ENCODE measurements around the gene CHFR.
"Not testable (repeated sequence)": the region's sequence is repeated elsewhere in the genome, so short reads cannot be mapped to it uniquely, and the experiment has no call there.

CHFR gene

DNA sequence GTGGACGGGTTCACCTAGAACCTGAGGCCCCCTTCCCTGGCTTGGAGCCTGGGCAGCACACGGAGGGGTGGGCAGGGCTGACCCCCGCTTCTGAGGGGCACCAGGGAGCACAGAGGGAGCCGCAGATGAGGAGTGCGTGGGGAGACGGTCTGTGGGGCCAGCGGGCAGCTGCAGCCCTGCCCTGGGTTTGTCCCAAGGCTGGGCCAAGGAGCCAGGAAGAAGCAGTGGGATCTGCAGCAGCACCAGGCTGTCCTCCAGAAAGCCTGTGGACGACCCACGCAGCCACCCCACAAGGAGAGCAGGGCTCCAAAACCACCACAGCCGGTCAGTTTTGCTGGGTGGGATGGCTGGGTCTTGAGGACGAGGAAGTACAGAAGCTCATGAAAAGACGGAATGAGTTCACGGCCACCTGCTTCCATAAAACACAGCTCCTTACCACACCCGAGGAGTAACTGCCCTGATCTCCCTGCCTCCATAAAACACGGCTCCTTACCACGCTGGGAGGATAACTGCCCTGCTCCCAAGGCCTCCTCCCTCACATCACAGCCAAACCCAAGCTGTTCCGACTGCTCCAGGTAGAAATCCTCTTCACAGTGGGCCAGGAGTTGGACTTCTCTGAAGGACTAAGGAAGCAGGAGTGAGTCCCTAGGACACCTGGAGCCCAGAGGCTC, 48.9 kb downstream of the CHFR start:
- DNase-seq, result no peak

DNA sequence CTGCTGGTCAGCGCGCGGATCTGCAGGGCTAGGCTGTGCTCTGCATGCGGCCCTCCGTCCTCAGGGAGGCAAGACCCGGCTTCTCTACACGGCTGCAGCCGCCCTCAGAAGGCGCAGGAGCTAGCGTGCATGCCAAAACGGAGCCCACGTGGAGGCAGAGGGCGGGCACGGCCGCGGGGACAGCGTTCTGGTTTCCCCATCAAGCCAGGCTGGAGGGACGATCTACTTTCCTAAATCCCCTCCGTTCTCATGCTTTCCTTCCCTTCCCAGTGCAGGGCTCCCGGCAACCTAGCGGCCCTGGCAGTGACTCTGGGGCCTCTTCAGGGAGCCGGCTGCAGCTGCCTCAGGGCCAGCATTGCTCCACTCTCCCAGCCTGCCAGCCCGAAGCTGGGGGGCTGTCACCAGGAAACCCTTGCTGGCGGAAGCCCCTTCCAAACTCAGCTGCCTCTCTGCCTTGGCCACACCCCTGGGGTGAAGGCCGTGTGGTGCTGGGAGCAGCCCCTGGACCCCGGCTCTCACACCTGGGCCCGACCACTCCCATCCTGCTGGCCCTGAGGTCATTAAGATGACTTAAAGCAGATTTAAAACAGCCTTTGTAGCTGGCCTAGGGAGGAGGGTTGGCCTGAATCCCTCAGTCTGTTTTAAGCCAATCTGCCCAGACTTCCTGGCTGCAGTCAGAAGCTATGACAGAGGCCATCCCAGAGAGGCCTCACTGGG, 49.6 kb downstream of the CHFR start:
- DNase-seq, result no peak

DNA sequence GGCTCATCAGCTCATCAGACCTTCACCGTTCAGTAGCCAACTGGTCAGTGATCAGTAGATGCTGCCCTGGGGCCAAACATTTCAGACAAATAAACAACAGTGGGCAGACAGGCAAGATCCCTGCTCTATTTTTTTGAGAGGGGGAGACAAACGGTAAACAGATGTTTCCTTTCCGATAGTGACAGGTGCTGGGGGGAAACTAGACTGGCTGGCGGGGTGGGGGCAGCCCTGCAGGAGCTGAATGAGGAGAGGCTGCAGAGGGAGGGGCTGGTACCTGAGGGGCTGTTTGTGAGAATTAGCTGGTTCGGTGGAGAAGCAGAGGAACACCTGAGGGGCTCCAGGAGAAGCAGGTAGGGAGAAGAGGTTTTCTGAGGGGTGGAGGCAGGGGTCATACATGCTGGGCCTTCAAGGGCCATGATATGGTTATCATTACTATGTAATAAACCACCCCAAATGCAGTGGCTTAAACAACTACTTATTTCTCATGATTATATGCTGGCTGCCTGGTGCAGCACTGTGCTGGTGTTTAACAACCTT, 50.5 kb downstream of the CHFR start:
- no peak for DNase-seq

DNA sequence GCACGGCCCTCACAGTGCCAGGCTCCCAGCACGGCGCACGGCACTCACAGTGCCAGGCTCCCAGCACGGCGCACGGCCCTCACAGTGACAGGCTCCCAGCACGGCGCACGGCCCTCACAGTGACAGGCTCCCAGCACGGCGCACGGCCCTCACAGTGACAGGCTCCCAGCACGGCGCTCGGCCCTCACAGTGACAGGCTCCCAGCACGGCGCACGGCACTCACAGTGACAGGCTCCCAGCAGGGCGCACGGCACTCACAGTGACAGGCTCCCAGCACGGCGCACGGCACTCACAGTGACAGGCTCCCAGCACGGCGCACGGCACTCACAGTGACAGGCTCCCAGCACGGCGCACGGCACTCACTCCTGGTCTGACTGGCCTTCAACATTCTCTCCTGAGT, 51.2 kb downstream of the CHFR start:
- DNase-seq, result not testable (repeated sequence)

DNA sequence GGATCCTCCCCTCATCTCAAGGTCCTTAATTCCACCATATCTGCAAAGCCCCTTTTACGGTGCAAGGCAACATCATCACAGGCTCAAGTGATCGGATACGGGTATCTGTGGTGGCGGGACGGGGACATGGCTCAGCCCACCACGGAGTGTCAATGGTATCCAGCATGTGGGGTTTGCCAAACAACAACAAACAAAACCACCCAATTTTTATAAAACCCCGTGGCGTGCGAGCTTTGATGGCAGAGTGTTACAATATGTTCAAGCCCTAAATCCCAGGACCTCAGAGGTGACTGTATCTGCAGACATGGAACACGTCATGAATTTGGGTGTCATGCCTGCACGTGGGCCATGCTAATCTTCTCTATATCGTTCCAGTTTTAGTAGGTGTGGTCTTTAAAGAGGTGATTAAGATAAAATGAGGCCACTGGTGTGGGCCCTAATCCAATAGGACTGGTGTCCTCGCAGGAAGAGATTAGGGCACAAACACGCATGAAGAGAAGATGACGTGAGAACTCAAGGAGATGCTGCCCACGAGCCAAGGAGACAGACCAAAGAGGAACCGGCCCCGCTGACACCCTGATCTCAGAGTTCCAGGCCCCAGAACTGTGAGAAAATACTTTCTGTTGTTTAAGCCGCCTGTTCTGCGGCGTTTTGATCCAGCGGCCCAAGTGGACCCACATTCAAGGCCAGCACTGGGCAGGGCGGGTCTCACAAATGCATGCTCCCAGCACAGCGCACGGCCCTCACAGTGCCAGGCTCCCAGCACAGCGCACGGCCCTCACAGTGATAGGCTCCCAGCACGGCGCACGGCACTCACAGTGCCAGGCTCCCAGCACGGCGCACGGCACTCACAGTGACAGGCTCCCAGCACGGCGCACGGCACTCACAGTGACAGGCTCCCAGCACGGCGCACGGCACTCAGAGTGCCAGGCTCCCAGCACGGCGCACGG, 52.1 kb downstream of the CHFR start:
- no peak for DNase-seq

DNA sequence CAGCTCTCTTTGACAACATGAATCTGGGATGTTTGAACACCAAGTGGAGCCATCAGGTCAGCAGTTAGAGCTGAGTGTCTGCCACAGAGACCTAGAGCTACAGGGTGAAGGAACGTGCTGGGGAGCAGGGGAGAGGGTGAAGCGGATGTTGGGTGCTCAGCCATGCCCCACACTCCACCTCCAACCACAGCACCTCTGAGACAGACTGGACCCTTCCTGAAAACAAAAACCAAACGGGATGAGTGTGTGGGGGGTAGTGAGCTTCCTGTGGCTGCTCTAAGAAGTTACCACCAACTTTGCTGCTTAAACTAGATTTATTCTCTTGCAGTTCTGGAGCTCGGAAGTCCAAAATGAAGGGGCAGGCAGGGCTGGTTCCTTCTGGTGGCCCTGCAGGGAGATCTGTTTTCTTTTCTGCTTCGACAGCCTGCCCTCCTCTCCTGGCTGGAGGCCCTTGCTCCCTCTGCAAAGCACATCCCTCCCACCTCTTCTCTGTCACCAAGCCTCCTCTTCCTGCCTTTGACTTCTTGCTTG, 53.2 kb downstream of the CHFR start:
- DNase-seq, result no peak

DNA sequence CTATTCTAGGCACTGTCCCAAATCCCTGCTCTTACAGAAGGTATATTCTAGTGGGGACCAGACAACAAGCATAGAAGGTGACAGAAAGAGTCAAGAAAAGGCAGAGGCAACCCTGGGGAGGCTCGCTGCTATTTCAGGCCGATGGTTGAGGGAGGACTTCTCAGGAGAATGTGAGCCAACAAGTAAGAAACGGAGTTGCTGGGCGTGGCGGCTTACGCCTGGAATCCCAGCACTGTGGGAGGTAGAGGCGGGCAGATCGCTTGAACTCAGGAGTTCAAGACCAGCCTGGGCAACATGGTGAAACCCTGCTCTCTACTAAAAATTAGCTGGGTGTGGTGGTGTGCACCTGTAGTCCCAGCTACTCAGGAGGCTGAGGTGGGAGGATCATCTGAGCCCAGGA, 54.1 kb downstream of the CHFR start:
- DNase-seq, result no peak

DNA sequence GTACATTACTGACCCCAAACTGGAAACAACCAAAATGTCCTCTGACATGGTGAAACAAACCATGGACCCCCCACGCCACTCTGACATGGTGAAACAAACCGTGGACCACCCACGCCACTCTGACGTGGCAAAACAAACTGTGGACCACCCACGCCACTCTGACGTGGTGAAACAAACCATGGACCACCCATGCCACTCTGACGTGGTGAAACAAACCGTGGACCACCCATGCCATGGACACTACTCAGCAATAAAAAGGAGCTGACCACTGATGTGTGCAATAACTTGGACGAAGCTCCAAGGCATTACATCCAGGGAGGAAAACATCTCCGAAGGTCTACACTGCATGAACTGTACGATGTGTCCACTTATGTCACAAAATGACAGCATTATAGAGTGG, 55.6 kb downstream of the CHFR start:
- DNase-seq, result no peak

DNA sequence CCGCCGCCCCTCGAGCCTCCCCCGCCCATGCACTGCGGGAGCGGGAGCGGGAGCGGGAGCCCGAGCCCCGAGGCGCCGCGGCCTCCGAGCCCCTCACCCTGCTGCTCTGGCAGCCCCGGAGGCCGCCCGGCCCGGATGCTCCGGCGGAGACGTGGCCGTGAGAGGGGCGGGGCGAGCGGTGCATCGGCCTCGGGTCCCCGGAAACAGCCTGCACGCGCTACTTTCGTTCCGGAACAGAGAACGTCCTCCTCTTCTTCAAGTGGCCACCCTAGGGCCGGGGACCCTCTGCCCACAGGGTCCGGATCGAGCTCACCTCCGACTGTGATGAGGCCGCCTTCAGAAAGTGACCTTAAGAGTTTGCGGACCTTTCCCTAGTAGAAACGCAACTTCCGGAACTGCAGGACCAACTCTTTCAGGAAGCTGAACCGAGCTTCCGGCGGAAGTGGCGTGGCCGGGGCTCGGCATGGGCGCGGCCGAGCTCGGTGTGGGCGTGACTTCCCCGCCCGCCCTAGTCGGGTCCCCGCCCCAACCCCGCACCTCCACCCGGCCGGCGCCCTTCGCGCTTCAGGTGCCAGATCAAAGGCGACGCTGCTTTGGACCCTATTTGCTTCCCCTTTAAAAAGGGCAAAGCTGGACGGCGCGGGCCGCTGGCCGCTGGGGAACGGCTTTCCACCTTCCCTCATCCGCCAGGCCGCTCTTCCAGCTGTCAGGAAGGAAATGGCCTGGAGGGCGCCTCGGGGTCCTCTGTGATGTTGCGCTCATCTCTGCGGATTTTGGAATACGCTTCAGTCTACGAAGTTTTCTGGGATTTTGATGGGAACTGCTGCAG, 58.5 kb downstream of the CHFR start, which contains the start of gene GOLGA3:
Gene GOLGA3, minus strand, starts transcription at position 164 of the 829 bp plus-strand sequence. CDS start 6,741 bp downstream, outside the sequence.
- peak; percentile 86 for DNase-seq

DNA sequence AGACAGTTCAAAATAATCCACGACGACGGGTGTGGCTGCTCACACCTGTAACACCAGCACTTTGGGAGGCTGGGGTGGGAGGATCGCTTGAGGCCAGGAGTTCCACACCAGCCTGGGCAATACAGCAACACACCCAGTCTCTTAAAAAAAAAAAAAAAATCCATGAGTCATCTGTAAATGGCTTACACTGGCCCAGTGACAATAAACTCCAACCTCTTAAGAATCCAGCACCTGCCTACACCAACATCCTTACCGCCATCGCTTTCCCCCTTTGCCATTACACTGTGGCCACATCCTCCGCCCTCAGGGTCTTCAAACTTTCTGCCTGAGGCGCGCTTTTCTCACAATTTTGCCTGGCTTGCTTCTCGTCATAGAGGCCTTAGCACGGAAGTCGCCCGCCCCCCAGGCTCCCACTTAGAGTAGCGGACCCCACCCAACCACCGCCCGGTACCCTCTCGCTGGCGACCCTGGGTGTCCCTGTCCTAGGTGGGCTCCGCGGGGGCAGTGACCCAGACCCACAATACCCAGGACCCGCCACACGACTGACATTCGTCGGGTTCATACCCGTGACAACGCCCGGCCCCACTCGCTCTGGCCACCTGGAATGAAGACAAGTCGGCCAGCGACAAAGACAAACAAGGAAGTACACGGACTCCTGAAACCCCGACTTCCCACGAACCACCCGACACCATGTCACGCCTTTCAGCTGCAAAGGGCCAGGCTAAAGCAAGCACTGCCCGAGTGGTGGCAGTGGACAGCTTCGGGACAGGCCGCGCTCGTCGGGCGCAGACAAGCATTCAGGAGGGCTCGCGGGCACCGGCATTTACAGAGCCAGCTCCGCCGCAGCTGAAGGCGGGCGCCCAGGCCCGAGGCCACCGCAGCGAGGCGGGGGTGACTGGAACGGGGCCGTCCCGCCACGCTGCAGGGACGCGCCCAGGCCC, 59.4 kb downstream of the CHFR start:
- DNase-seq, result peak; percentile 50

DNA sequence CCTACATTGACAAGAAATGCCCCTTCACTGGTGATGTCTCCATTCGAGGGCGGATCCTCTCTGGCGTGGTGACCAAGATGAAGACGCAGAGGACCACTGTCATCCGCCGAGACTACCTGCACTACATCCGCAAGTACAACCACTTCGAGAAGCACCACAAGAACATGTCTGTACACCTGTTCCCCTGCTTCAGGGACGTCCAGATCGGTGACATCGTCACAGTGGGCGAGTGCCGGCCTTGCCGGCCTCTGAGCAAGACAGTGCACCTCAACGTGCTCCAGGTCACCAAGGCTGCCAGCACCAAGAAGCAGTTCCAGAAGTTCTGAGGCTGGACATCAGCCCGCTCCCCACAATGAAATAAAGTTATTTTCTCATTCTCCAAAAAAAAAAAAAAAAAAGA, 61.5 kb downstream of the CHFR start:
- no peak for DNase-seq

DNA sequence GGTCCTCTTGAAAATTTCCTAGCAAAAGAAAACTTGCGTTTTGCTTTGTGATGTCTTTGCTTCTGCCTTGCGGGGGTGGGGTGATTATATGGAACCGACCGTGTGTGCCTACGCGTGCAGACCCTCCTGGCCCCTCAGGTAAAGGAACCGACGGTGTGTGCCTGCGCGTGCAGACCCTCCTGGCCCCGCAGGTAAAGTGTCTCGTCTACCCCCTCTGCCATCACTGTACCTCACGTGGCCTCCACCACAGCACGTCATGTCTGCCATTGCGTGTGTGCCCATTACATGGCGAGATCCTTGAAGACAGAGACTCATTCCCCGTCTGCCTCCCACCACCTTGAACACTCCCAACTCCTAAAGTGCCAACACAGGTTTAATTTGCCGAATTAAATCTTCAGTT, 62.3 kb downstream of the CHFR start:
- no peak for DNase-seq

DNA sequence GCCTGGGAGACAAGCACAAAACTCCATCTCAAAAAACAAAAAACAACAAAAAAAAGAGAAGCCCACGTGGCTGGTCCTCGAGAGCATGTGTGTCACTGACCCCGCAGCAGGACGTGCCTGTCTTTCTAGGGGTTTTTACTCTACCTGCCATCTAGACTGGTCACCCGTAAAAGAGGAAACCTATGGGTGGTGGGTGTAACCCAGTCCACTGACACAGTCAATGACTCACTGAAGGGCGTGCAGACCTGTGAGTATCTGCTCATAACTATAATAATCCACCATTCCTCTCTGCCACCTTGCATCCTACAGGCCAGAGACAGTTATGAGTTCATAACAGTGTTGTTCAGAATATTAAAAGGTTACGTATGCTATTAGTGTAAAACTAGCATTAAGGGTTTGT, 63.4 kb downstream of the CHFR start:
- no peak for DNase-seq

DNA sequence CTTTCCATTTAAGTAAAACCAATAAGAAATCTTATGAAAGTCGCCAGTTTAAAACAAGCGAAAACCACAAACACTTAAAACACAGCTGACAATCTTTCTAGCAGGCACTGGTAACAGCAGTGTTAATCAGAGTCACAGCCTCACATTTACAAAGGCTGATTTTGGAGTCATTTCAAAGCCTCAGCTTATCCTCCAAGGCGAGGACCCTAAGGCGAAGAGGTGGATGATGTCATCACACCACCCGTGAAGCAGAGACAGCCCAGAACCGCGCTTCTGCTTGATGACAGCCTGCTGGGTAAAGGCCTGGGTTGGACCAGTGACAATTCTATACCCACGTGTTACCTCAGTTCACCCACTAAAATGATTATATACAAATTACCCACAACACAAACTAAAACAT, 68.8 kb downstream of the CHFR start:
- no peak for DNase-seq

DNA sequence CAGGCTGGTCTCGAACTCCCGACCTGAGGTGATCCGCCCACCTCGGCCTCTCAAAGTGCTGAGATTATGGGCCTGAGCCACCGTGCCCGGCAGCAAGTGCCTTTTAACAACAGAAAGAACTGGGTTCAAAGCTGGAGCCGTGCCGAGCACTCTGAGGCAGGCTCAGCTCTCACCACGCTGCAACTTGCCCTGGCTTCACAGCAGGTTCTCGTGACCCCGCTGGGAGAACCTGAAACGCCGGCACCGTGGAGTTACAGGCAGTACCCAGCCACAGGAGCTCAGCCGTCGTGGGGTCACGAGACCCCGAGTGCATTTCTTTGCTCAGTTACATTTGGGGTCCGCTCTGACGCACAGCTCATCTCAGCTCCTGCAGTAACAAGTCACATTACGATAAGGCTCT, 73.2 kb downstream of the CHFR start:
- DNase-seq, result no peak

DNA sequence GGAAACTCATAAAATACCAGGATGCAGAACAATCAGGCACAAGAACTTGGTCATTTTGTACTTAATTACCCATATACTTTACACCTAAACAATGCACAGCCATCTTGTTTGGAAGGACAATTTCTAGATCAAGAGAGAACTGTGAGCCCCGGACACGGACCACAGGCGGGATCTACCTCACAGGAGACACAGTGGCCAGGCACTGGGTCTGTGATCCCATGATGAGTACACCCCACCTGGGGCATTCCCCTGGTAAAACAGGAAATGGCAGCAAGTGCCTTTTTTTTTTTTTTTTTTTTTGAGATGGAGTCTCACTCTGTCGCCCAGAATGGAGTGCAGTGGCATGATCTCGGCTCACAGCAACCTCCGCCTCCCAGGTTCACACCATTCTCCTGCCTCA, 74.0 kb downstream of the CHFR start:
- no peak for DNase-seq

DNA sequence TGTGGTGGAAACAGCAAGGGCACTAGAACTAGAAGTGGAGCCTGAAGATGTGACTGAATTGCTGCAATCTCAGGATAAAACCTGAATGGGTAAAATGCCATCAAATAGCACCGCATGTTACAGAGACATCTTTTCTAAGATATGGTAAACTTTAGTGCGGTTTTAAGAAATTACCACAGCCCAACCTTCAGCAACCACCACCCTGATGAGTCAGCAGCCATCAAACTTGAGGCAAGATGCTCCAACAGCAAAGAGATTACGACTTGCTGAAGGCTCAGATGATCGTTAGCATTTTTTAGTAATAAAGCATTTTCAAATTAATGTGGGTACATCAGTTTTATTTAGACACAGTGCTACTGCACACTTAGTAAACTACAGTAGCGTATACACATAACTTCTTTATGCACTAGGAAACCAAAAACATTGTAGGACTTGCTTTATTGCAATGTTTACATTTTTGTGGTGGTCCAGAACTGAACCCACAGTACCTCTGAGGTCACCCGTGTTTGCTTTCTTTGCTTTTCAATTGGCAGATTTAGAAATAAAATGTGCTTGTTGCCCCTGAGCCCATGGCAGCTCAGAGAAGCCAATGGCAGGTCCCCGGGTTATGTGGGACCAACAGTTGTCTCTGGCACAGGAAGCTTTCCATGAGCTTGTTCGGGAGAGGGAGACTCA, 74.6 kb downstream of the CHFR start:
- peak; percentile 75 for DNase-seq

DNA sequence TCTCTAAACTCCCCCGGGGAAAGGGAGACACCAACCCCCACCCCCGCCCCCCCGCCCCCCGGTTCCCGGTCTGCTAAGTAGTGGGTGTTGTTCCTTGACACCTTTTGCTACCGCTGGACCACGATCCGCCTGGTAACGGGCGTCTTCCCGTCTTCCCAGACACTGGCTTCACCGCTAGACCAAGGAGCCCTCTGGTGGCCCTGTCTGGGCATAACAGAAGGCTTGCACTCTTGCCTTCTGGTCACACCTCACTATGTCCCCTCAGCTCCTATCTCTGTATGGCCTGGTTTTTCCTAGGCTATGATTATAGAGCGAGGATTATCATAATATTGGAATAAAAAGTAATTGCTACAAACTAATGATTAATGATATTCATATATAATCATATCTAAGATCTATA, 78.0 kb downstream of the CHFR start:
- DNase-seq, result not testable (repeated sequence)

DNA sequence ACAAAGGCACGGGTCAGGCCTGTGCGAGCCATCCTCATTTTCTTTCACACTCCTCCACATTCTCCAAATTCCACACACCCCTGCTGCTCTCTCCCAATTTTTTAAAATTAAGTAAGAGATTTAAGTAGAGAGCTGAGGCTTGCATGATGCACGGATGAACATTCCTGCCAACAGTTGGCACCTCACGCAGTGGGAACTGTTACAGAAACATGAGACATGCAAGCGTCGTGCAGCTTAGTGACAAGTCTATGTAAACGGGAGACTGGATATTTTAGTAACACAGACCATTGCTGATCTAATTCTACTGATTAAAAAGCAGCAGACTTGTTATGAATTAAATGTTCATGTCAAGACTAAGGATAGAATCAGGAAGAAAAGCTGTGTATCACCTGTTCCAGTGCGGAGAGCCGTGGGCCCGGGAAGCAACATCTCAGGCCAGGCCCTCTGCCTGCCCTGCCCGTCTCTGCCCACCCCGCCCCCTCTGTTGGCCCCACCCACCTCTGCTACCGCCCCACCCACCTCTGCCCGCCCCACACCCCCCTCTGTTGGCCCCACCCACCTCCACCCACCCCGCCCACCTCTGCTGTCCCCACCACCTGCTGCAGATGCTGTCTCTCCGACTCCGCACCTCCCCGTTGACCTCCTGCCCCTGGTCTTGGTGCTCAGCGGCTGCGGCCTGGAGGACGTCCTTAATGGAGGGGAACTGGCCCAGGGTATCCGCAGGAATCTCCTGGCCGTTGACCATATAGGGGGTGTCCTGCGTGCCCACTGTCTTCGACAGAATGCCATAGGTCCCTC, 79.9 kb downstream of the CHFR start:
- no peak for DNase-seq
